ENCODE measurements around the gene COPS3. TPM values are rescaled to one million over a fixed set of nuclear protein-coding genes. Genes with fewer than 3 reads are reported as not detected.

COPS3 gene
- polyA plus RNA-seq, 6 donors from 2014 or later, result 80.2 to 117 (median 94.2) TPM

DNA sequence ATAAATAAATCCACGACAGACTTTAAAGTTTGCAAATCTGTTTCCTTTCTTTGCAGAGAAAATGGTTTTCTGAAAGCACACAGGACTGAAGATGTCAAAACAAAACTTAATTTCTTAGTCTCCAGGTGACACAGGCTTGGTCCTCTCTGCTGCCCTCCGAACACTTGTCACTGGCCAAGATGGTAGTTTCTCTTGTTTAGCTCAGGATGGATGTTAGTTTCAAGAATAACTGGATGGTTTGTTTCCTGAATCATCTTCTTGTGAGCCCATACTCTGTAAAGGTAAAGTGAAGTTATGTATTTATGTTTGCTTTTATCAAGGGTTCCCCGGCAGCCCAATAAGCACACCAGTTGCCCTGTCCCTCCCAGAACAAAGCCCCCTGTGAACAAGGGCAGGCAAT is 34.2 kb downstream of the COPS3 start:
- Mint-ChIP-seq H3K36me3 (peaks cover 0 to 4% of the 10 kb centered on the region in 2 donors), H3K27me3 (no peaks in the 10 kb centered on the region), H3K9me3 (no peaks in the 10 kb centered on the region), H3K4me3 (no peak overlapping the region), H3K27ac (peak overlapping the region in 3 of 6 donors; percentile 41 to 63 (median 53)), H3K4me1 (peaks cover 0 to under 1% (median 0%) of the 10 kb centered on the region in 3 donors)
- DNase-seq (no peak), ATAC-seq (ENCODE audit: low read depth in 2 of 2) (no peak)

DNA sequence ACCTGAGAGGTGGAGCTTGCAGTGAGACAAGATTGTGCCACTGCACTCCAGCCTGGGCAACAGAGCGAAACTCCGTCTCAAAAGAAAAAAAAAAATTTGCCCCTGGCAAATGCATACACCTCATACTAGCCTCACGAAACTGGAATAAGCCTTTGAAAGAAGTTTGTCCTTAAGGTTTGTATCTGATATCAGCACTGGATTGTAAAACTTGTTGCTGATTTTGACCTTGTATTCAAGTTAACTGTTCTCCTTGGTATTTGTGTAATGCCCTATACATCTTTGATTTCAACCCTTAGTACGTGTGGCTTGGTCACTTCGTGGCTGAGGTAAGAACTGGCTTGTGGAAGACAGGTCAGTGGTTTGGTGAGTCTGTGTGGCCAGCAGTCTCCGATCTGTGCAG is 37.9 kb downstream of the COPS3 start:
- no peak for DNase-seq
- H3K9me3 Mint-ChIP-seq, result no peaks in the 10 kb centered on the region
- H3K36me3 Mint-ChIP-seq, result no peaks in the 10 kb centered on the region
- no peak for ATAC-seq (ENCODE audit: low read depth in 2 of 2)
- no peak overlapping the region for H3K4me3 Mint-ChIP-seq
- peaks cover 0 to 6% (median 3%) of the 10 kb centered on the region in 3 donors for H3K4me1 Mint-ChIP-seq
- peak overlapping the region in 1 of 6 donors; percentile 39 for H3K27ac Mint-ChIP-seq
- H3K27me3 Mint-ChIP-seq, result no peaks in the 10 kb centered on the region

- Mint-ChIP-seq H3K9me3 (no peaks in the 10 kb centered on the region), H3K4me1 (peaks cover 0 to 13% (median 6%) of the 10 kb centered on the region in 3 donors), H3K27ac (no peak overlapping the region), H3K27me3 (no peaks in the 10 kb centered on the region), H3K36me3 (no peaks in the 10 kb centered on the region), H3K4me3 (peak overlapping the region in 2 of 8 donors; percentile 29 to 71)
- ATAC-seq (ENCODE audit: low read depth in 2 of 2) (no peak), DNase-seq (no peak)
These were observed 38.8 kb downstream of the COPS3 start for GRCh38 chr17:17242246-17242645.

GRCh38 chr17:17241656-17242055 is 39.4 kb downstream of the COPS3 start:
- H3K36me3 Mint-ChIP-seq, result no peaks in the 10 kb centered on the region
- H3K4me3 Mint-ChIP-seq, result peak overlapping the region in 2 of 8 donors; percentile 29 to 71
- no peak for ATAC-seq (ENCODE audit: low read depth in 2 of 2)
- H3K4me1 Mint-ChIP-seq, result peaks cover 4 to 13% (median 9%) of the 10 kb centered on the region in 3 donors
- DNase-seq, result no peak
- peak overlapping the region in 1 of 6 donors; percentile 60 for H3K27ac Mint-ChIP-seq
- H3K9me3 Mint-ChIP-seq, result no peaks in the 10 kb centered on the region
- H3K27me3 Mint-ChIP-seq, result no peaks in the 10 kb centered on the region

- no peaks in the 10 kb centered on the region for H3K36me3 Mint-ChIP-seq
- no peaks in the 10 kb centered on the region for H3K27me3 Mint-ChIP-seq
- ATAC-seq (ENCODE audit: low read depth in 2 of 2), result no peak
- H3K9me3 Mint-ChIP-seq, result no peaks in the 10 kb centered on the region
- no peak for DNase-seq
- no peak overlapping the region for H3K27ac Mint-ChIP-seq
- peaks cover 21 to 28% (median 25%) of the 10 kb centered on the region in 3 donors for H3K4me1 Mint-ChIP-seq
- peak overlapping the region in 3 of 8 donors; percentile 24 to 100 (median 58) for H3K4me3 Mint-ChIP-seq
These were observed 41.2 kb downstream of the COPS3 start for GRCh38 chr17:17239832-17240231.

GRCh38 chr17:17237026-17237799 is 43.8 kb downstream of the COPS3 start, which contains the start of gene FLCN:
Gene FLCN (minus strand): TSS chr17:17237168. CDS start chr17:17228137, 9,031 bp downstream.
- peak; percentile 92 for DNase-seq
- H3K36me3 Mint-ChIP-seq, result no peaks in the 10 kb centered on the region
- H3K27ac Mint-ChIP-seq, result peak within 1 kb of the TSS; percentile 97 to 100 (median 100)
- H3K4me3 Mint-ChIP-seq, result peak within 1 kb of the TSS; percentile 87 to 100 (median 98)
- no peaks in the 10 kb centered on the region for H3K9me3 Mint-ChIP-seq
- peaks cover 21 to 37% (median 27%) of the 10 kb centered on the region in 3 donors for H3K4me1 Mint-ChIP-seq
- H3K27me3 Mint-ChIP-seq, result no peaks in the 10 kb centered on the region
- peak; percentile 90 to 92 for ATAC-seq (ENCODE audit: low read depth in 2 of 2)

- Mint-ChIP-seq H3K27ac (peak overlapping the region; percentile 97 to 100 (median 100)), H3K27me3 (no peaks in the 10 kb centered on the region), H3K9me3 (no peaks in the 10 kb centered on the region), H3K4me1 (peaks cover 27 to 37% (median 31%) of the 10 kb centered on the region in 3 donors), H3K36me3 (peaks cover 0 to 7% of the 10 kb centered on the region in 2 donors), H3K4me3 (peak overlapping the region; percentile 87 to 100 (median 98))
- peak; percentile 3 to 6 for ATAC-seq (ENCODE audit: low read depth in 2 of 2)
- DNase-seq, result peak; percentile 6
These were observed 44.6 kb downstream of the COPS3 start for GRCh38 chr17:17236295-17237025.

DNA sequence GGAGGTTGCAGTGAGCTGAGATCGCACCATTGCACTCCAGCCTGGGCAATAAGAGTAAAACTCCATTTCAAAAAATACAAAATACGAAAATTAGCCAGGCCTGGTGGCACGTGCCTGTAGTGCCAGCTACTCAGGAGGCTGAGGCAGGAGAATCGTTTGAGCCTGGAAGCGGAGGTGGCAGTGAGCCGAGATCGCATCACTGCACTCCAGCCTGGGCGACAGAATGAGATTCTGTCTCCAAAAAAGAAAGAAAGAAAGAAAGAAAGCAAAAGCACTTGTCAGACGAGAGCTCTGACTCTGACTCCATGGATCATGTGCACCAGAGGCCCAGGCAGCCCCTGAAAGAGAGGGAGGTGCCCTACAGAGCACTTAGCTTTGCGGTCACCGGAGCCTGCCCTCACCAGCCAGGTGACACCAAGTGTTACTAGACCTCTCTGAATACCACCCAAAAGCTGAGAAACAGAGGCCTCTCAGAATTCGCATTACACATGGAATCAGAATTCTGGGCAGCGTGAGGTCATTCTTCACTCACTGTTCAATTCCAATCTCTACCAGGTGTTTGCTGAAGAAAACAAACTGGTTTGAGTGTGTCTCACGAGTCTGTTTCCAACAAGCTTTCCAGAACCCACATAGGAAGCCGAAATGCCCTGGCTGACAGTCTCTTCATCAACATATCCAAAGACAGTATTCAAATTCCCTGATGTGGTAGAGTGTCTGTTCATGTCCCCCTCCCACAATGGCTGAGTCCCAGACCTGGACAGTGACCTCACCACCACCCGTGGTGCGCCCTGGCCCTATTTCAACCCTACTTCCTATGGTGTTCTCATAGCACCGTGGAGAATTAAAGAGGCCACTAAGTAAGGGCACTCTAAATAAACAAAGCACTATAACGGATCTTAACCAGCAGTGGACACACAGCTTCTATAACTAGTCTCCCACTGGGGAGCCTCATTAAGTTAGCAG is 45.6 kb downstream of the COPS3 start:
- H3K27ac Mint-ChIP-seq, result peak overlapping the region; percentile 15 to 100 (median 100)
- H3K4me3 Mint-ChIP-seq, result peak overlapping the region; percentile 87 to 100 (median 98)
- H3K4me1 Mint-ChIP-seq, result peaks cover 27 to 37% (median 31%) of the 10 kb centered on the region in 3 donors
- DNase-seq (no peak), ATAC-seq (ENCODE audit: low read depth in 2 of 2) (no peak)
- H3K27me3 Mint-ChIP-seq, result no peaks in the 10 kb centered on the region
- H3K9me3 Mint-ChIP-seq, result no peaks in the 10 kb centered on the region
- peaks cover 0 to 9% of the 10 kb centered on the region in 2 donors for H3K36me3 Mint-ChIP-seq

DNA sequence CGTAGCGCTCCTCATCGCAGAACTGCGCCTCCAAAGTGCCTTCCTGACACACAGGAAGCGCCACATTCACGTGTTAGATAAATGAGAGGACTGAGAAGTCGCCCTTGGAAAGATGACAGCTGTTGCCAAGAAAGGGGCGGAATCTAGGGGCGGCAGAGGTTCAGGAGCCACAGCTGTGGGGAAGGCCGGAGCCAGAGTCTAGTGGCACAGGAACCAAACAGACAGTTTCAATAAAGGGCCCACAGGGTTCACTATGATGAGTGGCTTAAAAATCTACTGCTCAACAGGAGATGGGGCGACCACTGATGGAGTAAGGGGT is 48.8 kb downstream of the COPS3 start:
- H3K9me3 Mint-ChIP-seq, result no peaks in the 10 kb centered on the region
- peak overlapping the region in 1 of 8 donors; percentile 18 for H3K4me3 Mint-ChIP-seq
- H3K27ac Mint-ChIP-seq, result peak overlapping the region in 2 of 6 donors; percentile 32 to 54
- H3K36me3 Mint-ChIP-seq, result peaks cover 10 to 24% of the 10 kb centered on the region in 2 donors
- ATAC-seq (ENCODE audit: low read depth in 2 of 2) (no peak), DNase-seq (no peak)
- peaks cover 23 to 37% (median 33%) of the 10 kb centered on the region in 3 donors for H3K4me1 Mint-ChIP-seq
- no peaks in the 10 kb centered on the region for H3K27me3 Mint-ChIP-seq

DNA sequence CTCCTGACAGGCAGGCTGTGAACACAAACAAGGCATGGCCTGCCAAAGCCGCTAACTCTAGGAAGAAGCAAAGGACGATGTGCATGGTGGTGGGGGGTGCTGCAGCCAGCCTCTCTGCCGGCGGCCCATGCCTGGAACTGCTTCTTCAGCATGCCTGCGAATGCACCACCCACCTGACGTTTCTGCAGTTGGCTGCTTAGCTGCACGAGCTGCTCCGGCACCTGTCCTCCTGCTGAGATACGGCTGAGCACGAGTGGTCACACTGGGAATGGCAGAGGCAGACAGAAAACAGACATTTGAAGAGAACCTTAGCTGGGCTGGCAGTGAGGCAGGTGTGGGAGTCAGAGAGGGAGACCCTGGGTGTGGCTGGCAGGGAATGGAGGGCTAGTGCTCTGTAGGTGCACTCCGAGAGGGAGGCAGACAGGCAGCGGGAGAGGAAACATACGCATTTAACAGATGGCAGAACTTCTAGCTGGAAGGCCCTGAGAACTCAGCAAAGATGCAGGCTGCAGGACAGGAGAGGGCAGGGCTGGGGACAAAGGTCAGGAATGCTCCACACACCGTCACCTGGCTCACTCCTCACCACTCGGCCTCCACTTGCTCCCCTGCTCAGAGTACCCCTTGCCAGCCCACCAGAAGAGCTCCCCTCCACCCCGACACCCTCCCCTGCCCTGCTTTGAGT is 49.3 kb downstream of the COPS3 start:
- peak overlapping the region in 2 of 6 donors; percentile 32 to 54 for H3K27ac Mint-ChIP-seq

GRCh38 chr17:17229416-17230384 is 51.3 kb downstream of the COPS3 start:
- peak overlapping the region in 1 of 6 donors; percentile 61 for H3K27ac Mint-ChIP-seq
- H3K4me3 Mint-ChIP-seq, result peak overlapping the region in 1 of 8 donors; percentile 2
- ATAC-seq (ENCODE audit: low read depth in 2 of 2) (no peak), DNase-seq (no peak)
- peaks cover 15 to 29% of the 10 kb centered on the region in 2 donors for H3K36me3 Mint-ChIP-seq
- no peaks in the 10 kb centered on the region for H3K27me3 Mint-ChIP-seq
- H3K4me1 Mint-ChIP-seq, result peaks cover 9 to 18% (median 11%) of the 10 kb centered on the region in 3 donors
- H3K9me3 Mint-ChIP-seq, result no peaks in the 10 kb centered on the region

More for the DNA sequence above, 49.3 kb downstream of the COPS3 start:
- H3K9me3 Mint-ChIP-seq, result no peaks in the 10 kb centered on the region
- H3K27me3 Mint-ChIP-seq, result no peaks in the 10 kb centered on the region
- H3K4me3 Mint-ChIP-seq, result peak overlapping the region in 2 of 8 donors; percentile 18 to 47
- peaks cover 10 to 24% of the 10 kb centered on the region in 2 donors for H3K36me3 Mint-ChIP-seq
- ATAC-seq (ENCODE audit: low read depth in 2 of 2) (no peak), DNase-seq (no peak)
- peaks cover 23 to 34% (median 30%) of the 10 kb centered on the region in 3 donors for H3K4me1 Mint-ChIP-seq
